HG03039 (cell line): ENCODE results near the gene ISM1.

Experiments used
- ATAC-seq: cut with Tn5 transposase; IDR thresholded peaks from one replicate; pipeline ENCODE4 v1.9.1; 2021; ENCODE audit warnings: mild to moderate bottlenecking, moderate library complexity; ENCODE audit not compliant: unreplicated experiment

ISM1 gene

GRCh38 chr20:13278812-13279570 is 57.9 kb downstream of the ISM1 start:
- no peak for ATAC-seq

GRCh38 chr20:13280609-13281324 is 59.7 kb downstream of the ISM1 start:
- no peak for ATAC-seq

GRCh38 chr20:13283869-13284829 is 63.1 kb downstream of the ISM1 start:
- no peak for ATAC-seq

DNA sequence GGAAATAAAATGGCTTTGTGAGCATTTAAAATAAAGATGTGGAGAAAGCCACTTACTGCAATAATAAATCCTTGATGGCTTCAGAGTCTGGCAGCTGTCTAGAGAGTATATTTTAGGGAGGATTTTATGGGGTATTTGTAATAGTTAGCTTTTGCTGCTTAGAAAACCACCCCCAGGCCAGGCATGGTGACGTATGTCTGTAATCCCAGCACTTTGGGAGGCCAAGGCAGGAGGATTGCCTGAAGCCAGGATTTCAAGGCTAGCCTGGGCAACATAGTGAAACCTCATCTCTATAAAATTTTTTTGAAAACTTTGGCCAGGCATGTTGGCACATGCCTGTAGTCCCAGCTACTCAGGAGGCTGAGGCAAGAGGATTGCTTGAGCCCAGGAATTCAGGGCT is 63.8 kb downstream of the ISM1 start:
- no peak for ATAC-seq

- ATAC-seq: no peak
These were observed 64.3 kb downstream of the ISM1 start for GRCh38 chr20:13285408-13285807.

DNA sequence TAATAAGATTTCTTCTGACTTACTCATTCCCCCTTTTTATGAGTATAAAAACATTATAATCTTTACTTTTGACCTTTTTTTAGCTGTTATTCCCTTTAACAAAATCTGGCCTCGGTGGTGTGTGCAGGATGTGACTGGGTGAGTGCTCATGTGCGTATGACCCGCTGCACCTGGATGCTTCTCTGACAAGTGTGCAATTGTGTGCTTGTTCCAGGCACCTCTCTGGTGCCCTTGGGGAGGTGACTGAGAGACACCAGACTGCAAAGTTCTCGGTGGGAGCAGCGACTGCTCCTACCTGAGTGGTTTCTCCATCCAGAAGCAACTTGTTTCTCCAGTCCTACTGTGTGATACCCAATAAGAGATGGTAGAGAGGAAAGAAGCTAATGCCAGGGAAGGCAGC is 65.0 kb downstream of the ISM1 start:
- no peak for ATAC-seq

DNA sequence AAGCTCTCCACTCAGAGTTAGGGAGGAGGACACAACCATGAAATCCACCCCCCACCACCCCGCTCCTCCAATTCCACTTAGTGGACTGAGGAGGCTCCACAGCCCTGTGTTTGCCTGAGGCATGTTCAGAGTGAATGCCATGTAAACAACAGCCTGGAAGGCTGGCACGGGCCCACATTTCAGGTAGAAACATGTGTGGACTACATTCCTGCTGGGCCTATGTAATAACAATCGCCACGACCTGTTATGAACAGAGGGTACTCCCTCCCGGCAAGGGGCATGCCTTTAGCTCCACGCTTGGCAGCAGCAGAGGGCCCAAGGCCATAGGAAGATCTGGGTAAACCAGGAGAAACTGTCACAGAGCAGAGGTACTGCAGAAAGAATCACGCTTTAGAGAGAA is 65.5 kb downstream of the ISM1 start:
- ATAC-seq: no peak

DNA sequence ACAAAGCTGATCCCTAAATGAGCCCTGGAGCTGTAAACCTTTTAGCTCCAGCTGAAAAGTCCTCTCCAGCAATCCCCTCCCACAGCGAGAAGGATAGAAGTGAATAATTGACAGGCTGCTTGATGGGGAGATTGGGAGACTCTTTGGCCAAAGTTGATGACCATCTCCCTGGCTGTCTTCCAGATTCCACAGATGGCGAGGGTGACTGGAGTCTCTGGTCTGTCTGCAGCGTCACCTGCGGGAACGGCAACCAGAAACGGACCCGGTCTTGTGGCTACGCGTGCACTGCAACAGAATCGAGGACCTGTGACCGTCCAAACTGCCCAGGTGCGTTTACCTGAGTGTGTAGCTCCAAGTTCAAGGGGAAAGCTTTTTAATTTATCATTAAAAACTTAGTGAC is 67.3 kb downstream of the ISM1 start:
- ATAC-seq: no peak

DNA sequence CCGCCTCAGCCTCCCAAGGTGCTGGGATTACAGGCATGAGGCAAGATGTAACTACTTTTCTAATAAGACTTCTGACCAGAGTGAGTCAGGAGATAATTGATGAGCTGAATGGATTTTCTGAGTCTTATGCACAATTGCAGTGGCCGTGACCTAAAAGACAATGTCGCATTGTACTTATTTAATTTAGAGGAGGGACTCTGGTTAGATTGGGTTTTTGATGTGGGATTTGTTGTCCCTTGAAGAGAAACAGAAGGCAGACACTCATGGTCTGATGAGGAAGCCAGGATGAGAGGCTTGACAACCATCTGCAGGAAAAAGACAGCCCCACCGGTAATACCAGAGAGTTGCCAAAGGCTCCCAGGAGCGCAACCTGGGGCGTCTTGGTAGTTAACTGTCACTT is 68.0 kb downstream of the ISM1 start:
- no peak for ATAC-seq

- ATAC-seq: no peak
These were observed 69.7 kb downstream of the ISM1 start for GRCh38 chr20:13290724-13291123.

DNA sequence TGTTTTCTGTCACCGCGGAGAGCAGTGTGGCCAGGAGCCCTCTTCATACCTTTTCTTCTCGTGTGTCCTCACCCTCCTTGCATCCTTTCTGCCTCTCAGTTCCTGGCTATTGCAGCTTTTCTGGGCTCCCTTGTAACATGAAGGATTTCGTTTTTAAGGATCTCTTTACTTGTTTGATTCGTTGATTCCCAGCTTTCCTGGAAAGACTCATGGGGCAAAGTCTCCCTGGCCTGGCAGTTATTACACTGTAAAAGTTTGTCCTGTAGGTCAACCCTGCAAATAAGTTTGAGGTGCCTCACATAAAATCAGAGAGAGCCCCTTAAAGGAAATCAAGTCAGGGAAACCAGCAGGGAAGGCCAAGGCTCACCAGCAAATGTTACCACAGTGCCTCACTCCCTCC is 70.1 kb downstream of the ISM1 start:
- no peak for ATAC-seq

- no peak for ATAC-seq
These were observed 71.3 kb downstream of the ISM1 start for GRCh38 chr20:13292201-13292885.

GRCh38 chr20:13294522-13294921 is 73.4 kb downstream of the ISM1 start:
- ATAC-seq: no peak

DNA sequence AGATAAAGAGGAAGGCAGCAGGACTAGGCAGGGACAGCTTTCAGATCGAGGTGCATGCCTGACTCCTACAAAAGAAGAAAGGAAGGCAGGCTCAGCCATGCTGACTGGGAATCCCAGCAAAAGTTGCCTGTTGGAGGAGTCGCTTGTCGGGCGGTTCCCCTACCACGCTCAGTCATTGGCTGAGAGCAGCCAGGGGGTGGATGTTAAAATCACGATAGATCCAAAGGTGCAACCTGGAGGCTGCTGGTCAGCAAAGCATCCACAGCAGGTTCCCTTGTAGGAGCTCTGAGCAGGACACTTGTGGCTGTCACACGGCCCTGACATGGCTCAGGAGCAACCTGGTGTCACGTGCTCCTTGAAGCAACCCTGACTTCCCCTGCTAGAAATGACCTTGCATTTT is 74.6 kb downstream of the ISM1 start:
- ATAC-seq: no peak

GRCh38 chr20:13296070-13296469 is 75.0 kb downstream of the ISM1 start:
- ATAC-seq: no peak

DNA sequence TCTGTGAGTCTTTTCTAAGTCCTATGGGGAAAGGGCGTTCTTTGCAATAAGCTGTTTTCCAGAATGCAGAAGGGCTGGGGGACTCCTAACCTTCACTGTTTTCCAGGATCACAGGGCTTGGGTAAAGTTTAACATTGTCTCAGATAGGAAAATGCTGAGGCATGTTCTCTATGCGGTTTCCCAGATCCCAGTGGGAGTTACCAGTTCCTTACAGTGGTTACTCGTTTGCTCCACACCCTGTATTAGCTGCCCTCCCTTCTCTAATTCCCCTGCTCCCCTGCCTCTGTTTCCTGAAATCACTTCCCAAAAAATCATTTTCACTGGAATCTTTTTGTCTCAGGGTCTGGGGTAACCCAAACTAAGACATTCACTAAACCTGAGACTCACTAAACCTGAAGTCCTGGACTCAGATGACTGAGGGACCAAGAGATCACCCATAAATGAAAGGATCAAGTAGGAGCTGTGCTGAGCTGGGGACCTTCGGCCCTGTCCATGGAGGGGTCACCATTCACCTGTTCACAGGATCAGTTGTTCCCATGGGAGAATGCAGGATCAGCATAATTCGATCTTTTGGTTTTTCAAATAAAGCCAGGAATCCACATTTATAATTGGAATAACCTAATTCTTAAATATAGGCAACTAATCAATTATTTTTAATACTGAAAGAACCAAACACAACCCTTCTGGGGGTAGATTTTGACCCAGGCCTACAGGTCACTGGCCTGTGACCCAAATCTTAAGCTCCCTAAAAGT is 76.2 kb downstream of the ISM1 start:
- no peak for ATAC-seq

DNA sequence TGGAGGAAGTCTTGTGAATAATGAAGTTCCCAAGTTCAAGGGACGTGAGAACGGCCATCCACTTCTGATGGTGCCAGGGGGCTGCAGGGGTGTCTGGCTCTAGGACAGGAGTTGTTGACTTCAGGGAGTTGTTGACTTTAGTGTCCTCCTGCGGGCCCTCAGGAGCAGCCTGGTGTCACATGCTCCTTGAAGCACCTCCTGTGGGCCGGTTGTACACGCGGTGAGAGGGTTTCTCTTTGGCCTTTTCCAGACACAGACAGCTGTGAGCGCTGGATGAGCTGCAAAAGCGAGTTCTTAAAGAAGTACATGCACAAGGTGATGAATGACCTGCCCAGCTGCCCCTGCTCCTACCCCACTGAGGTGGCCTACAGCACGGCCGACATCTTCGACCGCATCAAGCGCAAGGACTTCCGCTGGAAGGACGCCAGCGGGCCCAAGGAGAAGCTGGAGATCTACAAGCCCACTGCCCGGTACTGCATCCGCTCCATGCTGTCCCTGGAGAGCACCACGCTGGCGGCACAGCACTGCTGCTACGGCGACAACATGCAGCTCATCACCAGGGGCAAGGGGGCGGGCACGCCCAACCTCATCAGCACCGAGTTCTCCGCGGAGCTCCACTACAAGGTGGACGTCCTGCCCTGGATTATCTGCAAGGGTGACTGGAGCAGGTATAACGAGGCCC is 77.8 kb downstream of the ISM1 start:
- no peak for ATAC-seq

- ATAC-seq: no peak
These were observed 78.3 kb downstream of the ISM1 start for GRCh38 chr20:13299401-13299800.

- no peak for ATAC-seq
These were observed 80.5 kb downstream of the ISM1 start for GRCh38 chr20:13301596-13301995.
